ENCODE measurements around the gene CNKSR3. TPM values are rescaled to one million over a fixed set of nuclear protein-coding genes. Genes with fewer than 3 reads are reported as not detected.
"Not testable (repeated sequence)": the region's sequence is repeated elsewhere in the genome, so short reads cannot be mapped to it uniquely, and the experiment has no call there.

CNKSR3 gene
- total RNA-seq, 1 experiment from 2014 or later: 5.3 TPM

- no peak for DNase-seq (ENCODE audit: low read depth)
These were observed 17.9 kb upstream of the CNKSR3 start for GRCh38 chr6:154528310-154528915.

- DNase-seq (ENCODE audit: low read depth): no peak
These were observed 16.5 kb upstream of the CNKSR3 start for GRCh38 chr6:154526996-154527395.

GRCh38 chr6:154522576-154522975, 12.1 kb upstream of the CNKSR3 start:
- no peak for DNase-seq (ENCODE audit: low read depth)

GRCh38 chr6:154521412-154521811, 10.9 kb upstream of the CNKSR3 start:
- no peak for DNase-seq (ENCODE audit: low read depth)

GRCh38 chr6:154520280-154520679, 9.8 kb upstream of the CNKSR3 start:
- DNase-seq (ENCODE audit: low read depth): no peak

- no peak for DNase-seq (ENCODE audit: low read depth)
These were observed 7.9 kb upstream of the CNKSR3 start for GRCh38 chr6:154518396-154518795.

- no peak for DNase-seq (ENCODE audit: low read depth)
These were observed 5.8 kb upstream of the CNKSR3 start for GRCh38 chr6:154516276-154516675.

GRCh38 chr6:154515826-154516225, 5.3 kb upstream of the CNKSR3 start:
- no peak for DNase-seq (ENCODE audit: low read depth)

GRCh38 chr6:154515076-154515475, 4.6 kb upstream of the CNKSR3 start:
- not testable (repeated sequence) for DNase-seq (ENCODE audit: low read depth)

GRCh38 chr6:154514481-154514880, 4.0 kb upstream of the CNKSR3 start:
- DNase-seq (ENCODE audit: low read depth): no peak

GRCh38 chr6:154513601-154514320, 3.3 kb upstream of the CNKSR3 start:
- no peak for DNase-seq (ENCODE audit: low read depth)

- DNase-seq (ENCODE audit: low read depth): no peak
These were observed 1.7 kb upstream of the CNKSR3 start for GRCh38 chr6:154512201-154512600.

- DNase-seq (ENCODE audit: low read depth): peak; percentile 19
These were observed 1.3 kb upstream of the CNKSR3 start for GRCh38 chr6:154511791-154512190.

GRCh38 chr6:154509421-154510143, 903 bp downstream of the CNKSR3 start:
- DNase-seq (ENCODE audit: low read depth): peak; percentile 48

- DNase-seq (ENCODE audit: low read depth): no peak
These were observed 1.7 kb downstream of the CNKSR3 start for GRCh38 chr6:154508573-154509375.

- DNase-seq (ENCODE audit: low read depth): no peak
These were observed 3.2 kb downstream of the CNKSR3 start for GRCh38 chr6:154506991-154507898.

- no peak for DNase-seq (ENCODE audit: low read depth)
These were observed 3.9 kb downstream of the CNKSR3 start for GRCh38 chr6:154506582-154506981.

GRCh38 chr6:154506108-154506507, 4.4 kb downstream of the CNKSR3 start:
- DNase-seq (ENCODE audit: low read depth): no peak

- no peak for DNase-seq (ENCODE audit: low read depth)
These were observed 5.5 kb downstream of the CNKSR3 start for GRCh38 chr6:154504865-154505449.

- no peak for DNase-seq (ENCODE audit: low read depth)
These were observed 6.4 kb downstream of the CNKSR3 start for GRCh38 chr6:154504102-154504501.

- DNase-seq (ENCODE audit: low read depth): no peak
These were observed 6.8 kb downstream of the CNKSR3 start for GRCh38 chr6:154503658-154504057.
